Endothelial cell of umbilical vein (primary cell): Measurements from ENCODE around the gene GRAMD1B. TPM values are rescaled to one million over a fixed set of nuclear protein-coding genes. Genes with fewer than 3 reads are reported as not detected.

Experiments used
- BruUV-seq: library from RNA; stranded (reverse); fragments of 400-500 nt; replicated peaks from 2 replicates; lab custom pipeline; 2021; lab: Mats Ljungman, UMichigan
- CTCF ChIA-PET: fragments of 300-600, 350-600 bp; sonication (Branson Sonifier 250); formaldehyde crosslinking; loops from one replicate; lab custom pipeline; 2021; ENCODE audit warnings: antibody characterized with exemption, inconsistent platforms; lab: Charles Lee
- POLR2A ChIA-PET: fragments of 300-600, 350-600 bp; sonication (Branson Sonifier 250); formaldehyde crosslinking; loops from one replicate; lab custom pipeline; 2021; ENCODE audit warnings: antibody characterized with exemption, inconsistent platforms; lab: Charles Lee
- DNase-seq: peaks from one replicate; pipeline ENCODE4 v3.0.0-alpha.2; 2011; ENCODE audit warnings: low read depth, low spot score
- FAIRE-seq: peaks from 2 replicates; lab custom pipeline; 2011; peaks lifted over from hg19 to GRCh38; lab: Jason Lieb, UNC
- H2AFZ ChIP-seq: 2 replicates; pipeline ENCODE4 v1.6.0; 2012; ENCODE audit warnings: low read depth, low read length, control low read depth, inconsistent platforms
- H3K27ac ChIP-seq: 2 replicates; pipeline ENCODE4 v1.5.1; 2011; ENCODE audit warnings: low read depth, mild to moderate bottlenecking, control low read depth, low read length, moderate library complexity; ENCODE audit not compliant: insufficient read depth
- H3K27me3 ChIP-seq, 2 experiments: 2 replicates each; pipeline versions ENCODE4 v1.6.0 to v1.6.1; 2011; ENCODE audit warnings: low read length in 2 of 2, mixed read lengths in 1 of 2; ENCODE audit not compliant: control insufficient read depth in 2 of 2, insufficient read depth in 2 of 2
- H3K36me3 ChIP-seq, 2 experiments: 2 replicates in 1 of 2; 3 replicates in 1 of 2; pipeline ENCODE4 v1.5.1; 2011; ENCODE audit warnings: low read length in 2 of 2, mild to moderate bottlenecking in 1 of 2, moderate library complexity in 1 of 2; ENCODE audit not compliant: control insufficient read depth in 2 of 2, insufficient read depth in 2 of 2; ENCODE audit errors: extremely low read depth in 1 of 2
- H3K4me1 ChIP-seq: 3 replicates; pipeline ENCODE4 v1.5.1; 2011; ENCODE audit warnings: mild to moderate bottlenecking, low read length; ENCODE audit not compliant: control insufficient read depth, insufficient read depth; ENCODE audit errors: extremely low read depth
- H3K4me2 ChIP-seq: 2 replicates; pipeline ENCODE4 v1.6.1; 2011; ENCODE audit warnings: low read length, control low read depth, mixed read lengths; ENCODE audit not compliant: insufficient read depth
- H3K4me3 ChIP-seq, 3 experiments: fragments of 200-600 bp in 1 of 3; sonication (generic), shearing (Covaris generic) in 1 of 3; replicated peaks in 1 of 3; 2 replicates each; pipeline ENCODE4 v1.5.1; 2011 to 2016; ENCODE audit warnings: control low read depth in 3 of 3, low read length in 3 of 3, mild to moderate bottlenecking in 2 of 3, inconsistent platforms in 1 of 3, low read depth in 1 of 3, moderate library complexity in 1 of 3; ENCODE audit not compliant: insufficient read depth in 1 of 3
- H3K79me2 ChIP-seq: 2 replicates; pipeline ENCODE4 v1.6.0; 2012; ENCODE audit warnings: low read length, inconsistent platforms; ENCODE audit not compliant: control insufficient read depth, insufficient read depth
- H3K9ac ChIP-seq: replicated peaks from 2 replicates; pipeline ENCODE3; 2011; ENCODE audit warnings: low read length, control low read depth; ENCODE audit not compliant: insufficient read depth; ENCODE audit errors: extremely low read depth
- H3K9me1 ChIP-seq: replicated peaks from 3 replicates; pipeline ENCODE4 v1.6.0; 2011; ENCODE audit warnings: mild to moderate bottlenecking, low read length; ENCODE audit not compliant: control insufficient read depth, insufficient read depth; ENCODE audit errors: extremely low read depth
- H3K9me3 ChIP-seq: replicated peaks from 2 replicates; pipeline ENCODE4 v1.5.1; 2012; ENCODE audit warnings: low read length, inconsistent platforms; ENCODE audit not compliant: control insufficient read depth, insufficient read depth
- H4K20me1 ChIP-seq: replicated peaks from 2 replicates; pipeline ENCODE3; 2011; ENCODE audit warnings: mild to moderate bottlenecking, low read length; ENCODE audit not compliant: control insufficient read depth, insufficient read depth; ENCODE audit errors: extremely low read depth
- EZH2 ChIP-seq: IDR thresholded peaks from 2 replicates; pipeline ENCODE4 v1.6.1; 2012; ENCODE audit warnings: borderline replicate concordance, low read depth, mild to moderate bottlenecking, moderate library complexity, low read length, inconsistent platforms; ENCODE audit not compliant: severe bottlenecking
- GATA2 ChIP-seq: IDR thresholded peaks from 2 replicates; pipeline ENCODE4 v1.7.0; 2011; ENCODE audit warnings: low read depth, mild to moderate bottlenecking, moderate library complexity, mixed read lengths, low read length; ENCODE audit not compliant: insufficient read length, insufficient read depth
- JUN ChIP-seq: IDR thresholded peaks from 2 replicates; pipeline ENCODE4 v1.6.1; 2011; ENCODE audit warnings: borderline replicate concordance, low read depth; ENCODE audit not compliant: insufficient read length, insufficient read depth
- MYC ChIP-seq: IDR thresholded peaks from one replicate; pipeline ENCODE4 v1.6.1; 2011; ENCODE audit warnings: mild to moderate bottlenecking, low read depth, low read length
- POLR2A ChIP-seq: IDR thresholded peaks from 2 replicates; pipeline ENCODE4 v1.6.1; 2012; ENCODE audit warnings: low read depth, mild to moderate bottlenecking, control low read depth, low read length
- POLR2AphosphoS5 ChIP-seq: IDR thresholded peaks from 2 replicates; pipeline ENCODE4 v1.6.1; 2012; ENCODE audit warnings: low read depth, mild to moderate bottlenecking, control low read depth, low read length, moderate library complexity; ENCODE audit not compliant: insufficient read depth
- dilution Hi-C: fragments of 300-500 bp; cut with MboI; formaldehyde crosslinking; loops from one replicate; pipeline ENCODE4 v1.15.0; 2019; ENCODE audit warnings: low sequenced_read_pairs; ENCODE audit not compliant: extremely low pct_ligation_motif_present
- intact Hi-C: fragments of 100-400 bp; cut with micrococcal nuclease; formaldehyde crosslinking; loops from one replicate; pipeline ENCODE4 v1.10.0; 2022
- polyA plus RNA-seq, 4 experiments: library from polyadenylated mRNA; depleted of rRNA in 3 of 4; stranded (reverse) in 3 of 4; unstranded in 1 of 4; fragments of >200 nt; gene quantifications; 2 replicates each; pipeline versions ENCODE4 v1.2.1 to v1.2.3, GENCODE V29; 2011 to 2012; ENCODE audit warnings: missing spikeins in 1 of 4
- total RNA-seq: library from RNA; stranded (reverse); gene quantifications from 2 replicates; pipeline ENCODE4 v1.2.3, GENCODE V29; 2021
- TF ChIP-seq, protein P1 (sequence below), 2 donors: IDR thresholded peaks; 1 replicate in 1 of 2; 2 replicates in 1 of 2; pipeline ENCODE4 v1.5.1; 2011; ENCODE audit warnings: low read length in 2 of 2, mild to moderate bottlenecking in 2 of 2, moderate library complexity in 2 of 2, control low read depth in 1 of 2, inconsistent platforms in 1 of 2, low read depth in 1 of 2; ENCODE audit not compliant: insufficient read depth in 1 of 2; ENCODE audit errors: extremely low read depth in 1 of 2
- TF ChIP-seq, protein P2 (sequence below): IDR thresholded peaks from 2 replicates; pipeline ENCODE4 v1.6.1; 2011; ENCODE audit not compliant: insufficient read depth, insufficient read length

GRAMD1B gene
- total and polyA plus RNA-seq, 2 donors (not counting 3 experiments of a cell fraction or from before 2014, with no cell fraction given): 5.1 to 11.1 TPM

DNA sequence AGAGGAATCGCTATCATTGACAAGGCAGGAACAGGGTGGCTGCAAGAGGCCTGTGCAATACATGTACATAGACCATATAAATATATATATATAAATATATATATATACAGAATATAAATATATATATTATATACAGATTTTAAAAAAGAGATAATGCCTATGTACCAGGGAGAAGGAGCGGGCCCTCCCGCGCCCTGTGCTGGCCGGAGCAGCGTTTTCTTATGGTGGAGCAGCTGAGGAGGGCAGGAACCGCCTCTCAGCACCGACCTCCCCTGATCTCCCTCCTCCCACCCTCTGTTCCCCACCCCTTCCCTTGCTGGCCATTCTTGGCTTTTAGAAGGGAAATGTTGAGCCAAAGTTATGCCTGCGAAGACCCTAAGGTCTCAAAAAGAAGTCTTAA lies 192.5 kb downstream of the GRAMD1B start:
- H3K9me3 ChIP-seq: no peaks in the 10 kb centered on the region
- H3K9ac ChIP-seq: no peak overlapping the region
- BruUV-seq: no TSS peak
- no peak overlapping the region for H3K4me3 ChIP-seq
- no peaks in the 10 kb centered on the region for H3K36me3 ChIP-seq
- no peaks in the 10 kb centered on the region for H3K9me1 ChIP-seq
- no peaks in the 10 kb centered on the region for H4K20me1 ChIP-seq
- no peak for DNase-seq
- intact Hi-C loops: no loop called here
- no peaks in the 10 kb centered on the region for H3K79me2 ChIP-seq
- CTCF ChIA-PET: no interaction called here
- no peak overlapping the region for H2AFZ ChIP-seq
- no peaks in the 10 kb centered on the region for H3K4me1 ChIP-seq
- no peak overlapping the region for H3K27ac ChIP-seq
- no peak overlapping the region for H3K4me2 ChIP-seq
- POLR2A ChIA-PET: no interaction called here
- H3K27me3 ChIP-seq: no peaks in the 10 kb centered on the region
- dilution Hi-C loops: no loop called here
- FAIRE-seq: no peak
- no peak for TF ChIP-seq EZH2

DNA sequence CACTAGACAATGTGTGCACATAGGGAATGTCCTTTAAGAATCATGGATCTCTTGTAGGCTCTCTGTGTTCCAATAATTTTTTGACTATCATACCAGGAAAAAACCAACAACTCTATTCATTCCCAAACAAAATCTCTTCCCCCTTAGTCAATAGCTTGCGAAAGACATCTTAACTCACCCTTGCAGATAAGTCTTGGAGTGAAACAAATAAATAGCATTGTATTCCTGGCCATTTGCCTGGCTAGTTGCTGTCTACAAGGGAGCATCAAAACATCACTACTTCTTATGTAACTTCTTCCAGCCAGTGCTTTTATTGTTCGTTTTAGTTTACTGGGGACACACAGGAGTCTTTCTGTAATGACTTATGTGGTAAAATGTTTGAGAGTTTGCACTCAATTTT lies 194.9 kb downstream of the GRAMD1B start:
- no peak for DNase-seq
- Histone ChIP-seq H2AFZ (no peak overlapping the region), H3K79me2 (no peaks in the 10 kb centered on the region), H3K9ac (no peak overlapping the region), H3K9me3 (no peaks in the 10 kb centered on the region), H3K4me3 (no peak overlapping the region), H3K27me3 (no peaks in the 10 kb centered on the region), H3K27ac (no peak overlapping the region), H3K4me2 (no peak overlapping the region), H4K20me1 (no peaks in the 10 kb centered on the region), H3K9me1 (no peaks in the 10 kb centered on the region), H3K36me3 (no peaks in the 10 kb centered on the region), H3K4me1 (peaks cover 5% of the 10 kb centered on the region)
- no TSS peak for BruUV-seq
- no peak for TF ChIP-seq MYC
- no peak for TF ChIP-seq POLR2AphosphoS5
- TF ChIP-seq, protein P1, sequence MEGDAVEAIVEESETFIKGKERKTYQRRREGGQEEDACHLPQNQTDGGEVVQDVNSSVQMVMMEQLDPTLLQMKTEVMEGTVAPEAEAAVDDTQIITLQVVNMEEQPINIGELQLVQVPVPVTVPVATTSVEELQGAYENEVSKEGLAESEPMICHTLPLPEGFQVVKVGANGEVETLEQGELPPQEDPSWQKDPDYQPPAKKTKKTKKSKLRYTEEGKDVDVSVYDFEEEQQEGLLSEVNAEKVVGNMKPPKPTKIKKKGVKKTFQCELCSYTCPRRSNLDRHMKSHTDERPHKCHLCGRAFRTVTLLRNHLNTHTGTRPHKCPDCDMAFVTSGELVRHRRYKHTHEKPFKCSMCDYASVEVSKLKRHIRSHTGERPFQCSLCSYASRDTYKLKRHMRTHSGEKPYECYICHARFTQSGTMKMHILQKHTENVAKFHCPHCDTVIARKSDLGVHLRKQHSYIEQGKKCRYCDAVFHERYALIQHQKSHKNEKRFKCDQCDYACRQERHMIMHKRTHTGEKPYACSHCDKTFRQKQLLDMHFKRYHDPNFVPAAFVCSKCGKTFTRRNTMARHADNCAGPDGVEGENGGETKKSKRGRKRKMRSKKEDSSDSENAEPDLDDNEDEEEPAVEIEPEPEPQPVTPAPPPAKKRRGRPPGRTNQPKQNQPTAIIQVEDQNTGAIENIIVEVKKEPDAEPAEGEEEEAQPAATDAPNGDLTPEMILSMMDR (IDR thresholded peaks at IDR 0.05; ENCODE audit: extremely low read depth in 1 of 2, insufficient read depth in 1 of 2, low read depth in 1 of 2, low read length in 2 of 2): no peak
- TF ChIP-seq JUN: no peak
- TF ChIP-seq POLR2A: no peak
- TF ChIP-seq, protein P2, sequence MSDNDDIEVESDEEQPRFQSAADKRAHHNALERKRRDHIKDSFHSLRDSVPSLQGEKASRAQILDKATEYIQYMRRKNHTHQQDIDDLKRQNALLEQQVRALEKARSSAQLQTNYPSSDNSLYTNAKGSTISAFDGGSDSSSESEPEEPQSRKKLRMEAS: no peak
- no peak for TF ChIP-seq EZH2
- no peak for TF ChIP-seq GATA2
- CTCF ChIA-PET: interaction anchor here (1.2 to 2.6 kb wide), 4 partner anchors 11 to 83 kb away, joined by 3 to 11 read pairs (median 9); no protein-coding TSS in a partner anchor
- POLR2A ChIA-PET: no interaction called here
- dilution Hi-C loops: no loop called here
- no peak for FAIRE-seq
- intact Hi-C loops: no loop called here
